Left forelimb (tissue), 1 donor: ENCODE data around the gene DGLUCY.
"Not testable (repeated sequence)": the region's sequence is repeated elsewhere in the genome, so short reads cannot be mapped to it uniquely, and the experiment has no call there.

ENCODE experiments used
- DNase-seq: peaks from one replicate; pipeline ENCODE4 v3.0.0-alpha.2; 2018; ENCODE audit warnings: low spot score

DGLUCY gene

GRCh38 chr14:91113829-91114078, at the start of gene DGLUCY:
Gene DGLUCY, plus strand, starts transcription at chr14:91114073. Its CDS starts 46,222 bp downstream, at chr14:91160295.
- no peak for DNase-seq

GRCh38 chr14:91065266-91065665, 48.6 kb upstream of the DGLUCY start:
- no peak for DNase-seq

GRCh38 chr14:91067186-91067585, 46.7 kb upstream of the DGLUCY start:
- DNase-seq = no peak

- DNase-seq = no peak
Measured at GRCh38 chr14:91068642-91069041, 45.2 kb upstream of the DGLUCY start.

GRCh38 chr14:91070572-91070971, 43.3 kb upstream of the DGLUCY start:
- DNase-seq = no peak

- DNase-seq = no peak
Measured at GRCh38 chr14:91075553-91075952, 38.3 kb upstream of the DGLUCY start.

- DNase-seq = no peak
Measured at GRCh38 chr14:91078095-91078737, 35.7 kb upstream of the DGLUCY start.

- no peak for DNase-seq
Measured at GRCh38 chr14:91080071-91080470, 33.8 kb upstream of the DGLUCY start.

GRCh38 chr14:91082282-91082681, 31.6 kb upstream of the DGLUCY start:
- DNase-seq = no peak

GRCh38 chr14:91084516-91084915, 29.4 kb upstream of the DGLUCY start:
- DNase-seq = no peak

- not testable (repeated sequence) for DNase-seq
Measured at GRCh38 chr14:91087470-91087869, 26.4 kb upstream of the DGLUCY start.

GRCh38 chr14:91088585-91089235, 25.2 kb upstream of the DGLUCY start:
- no peak for DNase-seq

GRCh38 chr14:91089958-91090535, 23.8 kb upstream of the DGLUCY start:
- DNase-seq = no peak

GRCh38 chr14:91090743-91091142, 23.1 kb upstream of the DGLUCY start:
- DNase-seq = no peak

GRCh38 chr14:91092073-91092472, 21.8 kb upstream of the DGLUCY start:
- no peak for DNase-seq

GRCh38 chr14:91093743-91094472, 20.0 kb upstream of the DGLUCY start:
- not testable (repeated sequence) for DNase-seq

GRCh38 chr14:91094772-91095171, 19.1 kb upstream of the DGLUCY start:
- DNase-seq = no peak

- DNase-seq = no peak
Measured at GRCh38 chr14:91095178-91095577, 18.7 kb upstream of the DGLUCY start.

GRCh38 chr14:91097657-91098056, 16.2 kb upstream of the DGLUCY start:
- not testable (repeated sequence) for DNase-seq

- DNase-seq = no peak
Measured at GRCh38 chr14:91098591-91098990, 15.3 kb upstream of the DGLUCY start.

GRCh38 chr14:91100102-91100501, 13.8 kb upstream of the DGLUCY start:
- DNase-seq = no peak

- DNase-seq = no peak
Measured at GRCh38 chr14:91103116-91103515, 10.8 kb upstream of the DGLUCY start.
